ENCODE data around the gene CCDC167.
"Not testable (repeated sequence)": the region's sequence is repeated elsewhere in the genome, so short reads cannot be mapped to it uniquely, and the experiment has no call there.

Gene CCDC167

DNA sequence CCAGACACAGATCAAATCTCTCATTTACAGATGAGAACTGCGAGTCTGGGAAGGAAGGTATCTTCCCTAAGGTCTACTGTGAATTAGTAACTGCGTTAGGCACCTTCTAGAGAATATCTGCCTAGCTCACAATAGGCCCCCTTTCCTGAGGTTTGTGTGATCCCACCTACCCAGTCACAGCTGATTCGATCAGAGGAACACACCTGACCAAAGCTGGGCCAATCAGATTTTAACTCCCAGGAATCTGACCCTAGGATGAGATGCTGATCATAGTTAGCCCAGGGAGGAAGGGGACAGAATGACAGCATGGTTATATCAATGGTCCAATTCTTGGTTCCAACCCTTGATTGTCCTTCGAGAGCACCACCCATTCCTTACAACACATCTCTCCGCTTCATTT, 7.4 kb upstream of the CCDC167 start:
- DNase-seq, result no peak

DNA sequence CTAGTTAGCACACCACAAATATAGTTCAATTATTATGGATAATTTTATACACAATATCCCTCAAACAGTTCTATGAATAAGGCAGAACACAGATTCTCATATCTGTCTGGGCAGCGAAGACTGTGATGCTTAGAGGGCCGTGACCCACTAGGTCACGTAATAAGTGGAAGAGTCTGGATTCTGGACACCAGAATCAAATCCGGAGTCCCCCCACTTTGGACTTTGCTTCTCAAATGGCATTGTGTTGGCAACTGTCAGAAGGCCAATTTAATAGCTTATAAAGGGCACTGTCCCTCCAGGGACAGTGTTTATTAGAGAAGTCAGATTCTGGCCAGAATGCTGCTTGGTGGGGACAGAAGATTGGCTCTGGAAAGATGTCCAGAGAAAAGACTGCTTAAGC, 6.8 kb upstream of the CCDC167 start:
- no peak for DNase-seq

DNA sequence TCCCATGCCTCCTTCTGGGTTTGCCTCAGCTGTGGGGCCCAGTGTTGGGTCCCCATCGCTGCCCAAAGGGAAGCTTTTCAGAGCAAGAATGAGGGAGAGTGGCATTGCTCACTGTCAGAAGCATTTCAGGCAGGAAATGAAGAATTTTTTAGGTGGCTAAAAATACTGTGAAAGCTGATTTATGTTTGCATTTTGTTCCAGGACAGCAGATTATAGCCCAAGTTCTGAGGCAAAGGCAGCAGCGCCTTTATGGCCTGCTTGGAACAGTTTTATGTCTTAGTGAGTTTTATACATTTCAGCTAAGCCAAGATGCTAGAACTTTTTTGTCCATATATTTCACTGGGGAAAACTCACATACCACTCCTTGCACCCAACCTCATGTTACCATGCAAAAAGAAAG, 4.3 kb upstream of the CCDC167 start:
- DNase-seq, result no peak

DNA sequence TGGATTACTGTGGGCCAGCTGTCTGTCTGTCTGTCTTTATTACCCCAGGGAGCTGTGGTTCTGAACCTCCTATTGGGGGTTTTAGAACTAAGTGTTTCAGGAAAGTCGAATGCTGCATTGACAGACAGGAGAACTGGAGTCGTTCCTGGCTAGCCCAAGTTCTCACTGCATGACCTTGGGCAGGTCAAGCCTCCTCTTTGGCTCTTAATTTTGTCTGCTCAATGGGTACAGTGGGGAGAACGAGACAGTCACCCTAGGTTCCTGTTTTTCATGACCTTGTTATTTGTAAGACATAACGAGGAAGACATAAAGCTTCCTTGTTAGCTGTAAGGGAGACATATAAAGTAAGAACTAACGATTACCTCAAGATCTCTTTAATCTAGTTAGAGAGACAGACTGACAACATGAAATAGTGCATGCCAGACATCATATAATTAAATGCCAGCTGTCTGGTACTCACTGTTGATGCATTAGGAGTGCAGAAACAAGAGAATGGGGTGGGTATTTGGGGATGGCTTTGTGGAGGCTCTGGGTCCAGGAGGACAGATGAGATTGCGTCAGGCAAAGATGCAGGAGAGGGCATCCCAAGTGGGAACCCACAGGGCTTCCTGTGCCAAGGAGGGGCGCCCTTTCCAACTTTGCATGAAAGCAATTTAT, 3.7 kb upstream of the CCDC167 start:
- DNase-seq, result no peak

DNA sequence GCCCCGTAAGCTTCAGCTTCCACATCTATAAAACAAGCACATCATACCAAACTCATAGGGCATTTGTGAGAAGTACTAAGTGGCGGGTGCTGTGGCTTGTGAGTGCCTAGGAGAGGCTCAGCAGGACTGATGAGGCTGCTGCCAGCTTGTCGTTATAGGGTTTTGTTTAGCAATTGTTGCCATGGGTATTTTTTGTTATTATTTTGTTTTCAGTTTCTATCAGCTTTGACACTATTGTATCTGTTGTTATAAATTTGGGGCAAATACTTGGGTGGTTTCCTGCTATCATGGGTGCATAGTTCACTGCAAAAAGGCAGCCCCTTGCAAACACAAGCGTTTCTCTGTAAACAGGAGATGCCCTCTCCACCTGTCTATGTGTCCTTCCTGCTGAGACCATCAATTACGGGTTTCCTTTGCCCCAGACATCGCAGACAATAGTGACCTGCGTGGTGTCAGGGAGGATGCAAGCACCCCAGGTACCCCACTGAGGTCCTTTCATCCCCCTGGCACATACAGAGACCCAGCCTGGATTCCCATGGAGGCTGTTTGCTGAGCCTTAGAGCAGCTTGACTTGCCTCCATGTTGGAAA, 3.1 kb upstream of the CCDC167 start:
- DNase-seq, result no peak

DNA sequence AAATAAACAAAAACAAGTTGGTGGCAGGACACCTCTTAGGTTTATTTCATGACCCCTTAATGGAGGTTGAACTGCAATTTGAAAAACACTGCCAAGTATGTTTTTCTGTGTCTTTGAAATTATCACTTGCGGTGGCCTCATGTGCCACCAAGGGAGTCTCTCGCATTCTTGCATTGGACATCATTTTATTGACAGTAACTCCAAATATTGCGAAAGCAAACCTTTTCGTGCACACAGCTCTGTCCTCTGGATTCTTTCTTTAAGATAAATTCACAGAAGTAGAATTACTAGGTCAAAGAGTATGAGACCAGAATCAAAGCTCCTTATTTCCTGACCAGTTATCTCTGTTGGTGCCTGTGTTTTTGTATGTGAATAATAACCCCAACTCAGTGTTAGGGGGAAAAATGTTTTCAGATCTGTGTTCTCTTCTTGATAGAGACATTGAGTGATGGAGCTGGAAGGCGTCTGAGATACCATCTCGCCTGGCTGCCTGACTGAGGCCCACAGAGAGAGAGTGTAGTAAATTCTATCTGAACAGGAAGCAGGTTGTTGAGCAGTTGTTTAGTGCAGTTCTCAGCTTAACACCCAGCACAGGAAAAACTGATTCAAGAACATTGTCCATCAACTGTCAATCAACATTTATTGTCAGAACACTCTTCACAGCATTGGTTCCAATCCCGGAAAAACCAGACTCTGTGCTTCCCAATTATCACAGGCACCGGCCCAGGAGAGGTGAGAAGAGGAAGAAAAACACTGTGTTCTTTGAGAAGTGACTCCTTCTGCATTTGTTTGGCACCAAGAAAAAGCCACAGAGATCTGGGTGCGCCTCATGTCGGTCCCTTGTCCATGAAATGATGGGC, 2.2 kb upstream of the CCDC167 start:
- no peak for DNase-seq

DNA sequence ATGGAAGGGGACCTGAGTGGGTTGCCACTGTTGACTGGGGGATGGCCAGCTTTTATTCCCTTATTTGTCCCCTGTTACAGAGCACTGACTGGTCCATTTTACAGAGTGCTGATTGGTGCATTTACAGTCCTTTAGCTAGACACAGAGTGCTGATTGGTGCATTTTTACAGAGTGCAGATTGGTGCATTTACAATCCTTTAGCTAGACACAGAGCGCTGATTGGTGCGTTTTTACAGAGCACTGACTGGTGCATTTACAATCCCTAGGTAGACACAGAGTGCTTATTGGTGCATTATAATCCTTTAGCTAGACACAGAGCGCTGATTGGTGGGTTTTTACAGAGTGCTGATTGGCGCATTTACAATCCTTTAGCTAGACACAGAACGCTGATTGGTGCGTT, 1.2 kb upstream of the CCDC167 start:
- not testable (repeated sequence) for DNase-seq

DNA sequence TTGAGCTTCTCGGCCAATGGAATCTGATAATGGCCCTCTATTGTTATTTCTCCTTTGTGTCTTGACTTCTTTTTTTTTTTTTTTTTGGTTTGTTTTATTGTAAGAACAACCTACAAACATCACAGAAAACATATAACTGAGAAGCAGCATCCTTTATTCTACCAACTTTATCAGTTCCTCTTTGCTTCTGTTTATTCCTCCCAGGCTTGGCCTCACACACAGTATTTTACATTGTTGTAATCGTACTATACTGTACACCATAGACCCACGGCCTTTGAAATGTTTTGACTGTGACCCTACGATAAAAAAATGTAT, 558 bp upstream of the CCDC167 start:
- no peak for DNase-seq

DNA sequence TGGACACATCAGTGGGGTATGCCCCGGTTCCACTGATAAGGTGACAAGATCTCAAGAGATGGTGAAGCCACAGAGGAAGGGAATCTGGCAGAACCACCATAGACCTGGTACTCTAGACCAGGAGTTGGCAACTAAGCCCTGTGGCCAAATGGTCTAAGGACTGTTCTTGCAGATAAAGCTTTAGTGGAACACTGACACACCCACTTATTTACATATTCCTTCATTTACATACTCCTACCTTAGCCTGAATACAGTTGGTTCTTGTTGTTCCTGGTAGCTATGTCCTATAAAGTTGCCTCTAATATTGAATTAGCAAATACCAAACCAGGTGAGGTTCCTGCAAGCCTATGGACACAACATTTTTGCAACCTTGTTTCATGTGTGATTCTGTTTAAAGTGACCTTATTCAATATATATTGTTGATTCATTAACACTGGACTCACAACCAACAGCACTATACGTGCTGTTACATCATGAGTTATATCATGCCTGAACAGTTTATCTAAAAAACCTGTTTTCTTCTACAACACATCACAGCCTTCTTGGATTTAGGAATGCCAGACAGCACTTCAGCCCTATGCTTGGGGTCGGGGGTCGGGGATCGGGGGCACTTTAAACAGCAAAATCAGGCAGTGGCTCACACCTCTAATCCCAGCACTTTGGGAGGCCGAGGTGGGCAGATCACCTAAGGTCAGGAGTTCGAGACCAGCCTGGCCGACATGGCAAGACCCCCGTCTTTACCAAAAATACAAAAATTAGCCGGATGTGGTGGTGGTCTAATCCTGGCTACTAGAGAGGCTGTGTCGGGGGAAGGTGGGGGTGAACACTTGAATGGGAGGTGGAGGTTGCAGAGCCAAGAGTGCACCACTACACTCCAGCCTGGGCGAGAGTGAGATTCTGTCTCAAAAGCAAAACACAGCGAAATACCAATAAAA, 2.5 kb downstream of the CCDC167 start:
- DNase-seq, result no peak

DNA sequence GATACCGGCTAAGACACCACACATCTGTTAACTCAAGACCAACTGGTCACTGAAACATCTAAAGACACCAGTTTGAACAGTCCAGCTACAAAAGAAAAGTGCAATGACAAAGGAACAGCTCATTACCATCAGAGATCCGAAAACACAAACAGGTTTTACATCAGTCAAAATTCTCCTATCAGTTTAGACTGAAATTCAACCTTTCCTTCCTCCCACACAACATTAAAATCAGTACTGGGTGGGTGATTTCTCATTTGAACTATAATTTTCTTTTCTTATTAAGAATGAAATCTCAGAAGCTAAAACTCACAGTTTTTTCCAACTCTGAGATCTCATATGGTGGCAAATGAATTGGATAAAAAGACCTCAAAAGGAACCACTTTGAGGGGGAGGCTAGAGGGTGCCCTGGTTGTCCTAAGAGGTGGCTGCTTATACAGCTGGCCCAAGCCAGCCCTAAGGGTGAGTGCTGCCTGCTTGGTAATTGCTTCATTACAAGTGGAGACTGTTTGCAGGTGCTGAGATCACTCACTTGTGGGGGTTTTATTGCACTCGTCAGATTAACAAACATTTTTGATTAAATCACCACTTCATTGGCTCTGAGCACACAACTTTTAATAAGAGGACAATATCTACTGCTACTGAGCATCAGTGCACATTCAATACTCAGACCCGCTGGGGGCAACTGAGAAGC, 4.3 kb downstream of the CCDC167 start:
- DNase-seq, result no peak

DNA sequence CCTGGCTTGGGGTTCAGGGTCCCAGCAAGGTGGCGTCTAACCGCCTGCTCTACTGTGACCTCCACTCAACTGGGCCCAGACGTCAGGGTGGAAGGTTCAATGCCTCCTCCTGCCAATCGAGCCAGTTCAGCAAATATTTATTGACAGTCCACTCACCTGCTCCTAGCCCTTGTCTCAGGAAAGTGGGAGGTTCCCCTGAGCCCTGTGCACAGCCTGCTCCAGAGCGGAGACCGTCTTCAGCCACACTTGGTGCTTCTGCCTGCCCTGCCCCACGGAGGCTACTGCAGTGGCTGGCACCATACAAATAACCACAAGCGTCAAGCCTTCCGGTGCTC, 6.1 kb downstream of the CCDC167 start:
- DNase-seq, result no peak

DNA sequence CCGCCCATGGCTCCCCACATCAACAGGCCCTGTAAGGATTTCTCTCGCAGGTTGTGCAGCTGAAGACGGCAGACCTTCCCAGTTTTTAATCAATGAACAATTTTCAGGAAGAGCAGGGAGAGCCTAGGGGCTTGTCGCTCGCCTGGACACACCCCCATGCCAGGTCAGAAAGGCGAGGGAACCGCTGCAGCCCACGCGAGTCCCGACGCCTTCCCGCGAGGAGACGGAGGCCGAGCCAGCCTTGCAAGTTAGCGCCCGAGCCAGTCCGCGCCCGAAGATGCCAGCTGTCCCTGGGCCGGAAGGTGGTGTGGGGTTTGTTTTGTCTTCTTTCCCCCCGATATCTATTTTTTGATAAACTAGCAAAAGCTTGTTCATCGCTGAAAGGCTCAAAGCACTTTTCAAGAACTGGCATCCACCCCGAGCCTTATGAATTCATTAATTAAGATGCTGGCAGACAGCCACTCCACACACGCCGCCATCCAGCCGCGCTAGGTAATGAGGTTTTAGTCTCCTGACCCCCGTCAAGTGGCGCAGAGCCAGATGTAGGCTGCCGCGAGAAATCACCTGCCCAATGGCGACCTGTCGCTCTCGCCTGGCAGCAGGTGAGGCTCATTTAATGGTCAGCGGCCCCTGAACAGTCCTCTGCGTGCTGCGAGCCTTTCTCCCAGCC, 6.6 kb downstream of the CCDC167 start:
- DNase-seq, result no peak

DNA sequence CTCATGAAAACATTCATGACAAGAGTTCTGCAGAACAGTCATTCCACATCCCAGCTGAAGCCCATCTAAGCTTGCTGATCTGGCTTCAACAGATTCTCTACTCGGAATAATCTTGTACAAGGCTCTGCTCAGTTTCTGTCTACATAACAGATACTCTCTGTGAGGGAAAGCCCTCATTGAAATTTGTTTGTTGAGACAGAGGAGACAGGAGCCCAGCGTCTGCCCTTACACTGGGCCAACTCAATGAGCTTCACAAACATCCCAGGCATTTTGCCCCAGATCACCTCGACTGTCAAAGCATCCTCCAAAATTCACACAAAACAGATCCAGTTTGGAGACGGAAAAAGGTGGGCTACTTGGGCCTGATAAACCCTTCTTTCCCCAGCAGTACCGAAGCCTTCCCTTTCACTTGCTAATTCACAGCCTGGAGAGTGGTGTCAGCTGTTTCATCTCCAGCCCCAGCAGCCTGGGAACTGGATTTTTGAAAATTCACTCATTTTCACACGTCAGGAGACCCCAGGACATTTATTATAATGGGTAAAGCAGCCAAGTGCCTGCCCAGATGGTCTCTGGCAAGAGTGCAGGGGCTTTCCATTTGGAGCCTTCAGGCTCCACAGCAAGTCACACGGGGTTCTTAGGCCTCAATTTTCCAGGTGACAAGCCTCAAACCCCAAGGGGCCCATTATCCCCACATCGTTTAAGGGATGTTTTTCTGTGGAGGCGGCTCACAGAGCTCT, 7.3 kb downstream of the CCDC167 start:
- DNase-seq, result no peak

DNA sequence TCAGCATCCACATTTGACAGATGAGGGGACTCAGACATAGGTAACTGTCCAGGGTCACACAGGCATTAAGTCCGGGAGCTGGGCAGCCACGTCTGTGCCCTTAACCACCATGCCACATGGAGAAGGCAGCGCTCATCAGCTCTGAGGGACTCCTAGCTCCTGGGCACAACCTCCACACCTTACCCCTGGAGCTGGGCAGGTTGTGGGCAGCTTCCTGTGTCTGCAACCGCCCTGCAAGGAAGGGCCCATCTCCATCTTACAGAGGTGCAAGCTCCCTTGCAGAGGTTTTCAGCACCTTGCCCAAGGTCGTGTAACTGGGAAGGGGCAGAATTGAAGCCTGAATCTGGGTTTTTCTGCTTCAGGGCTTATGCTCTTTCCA, 7.9 kb downstream of the CCDC167 start:
- no peak for DNase-seq

DNA sequence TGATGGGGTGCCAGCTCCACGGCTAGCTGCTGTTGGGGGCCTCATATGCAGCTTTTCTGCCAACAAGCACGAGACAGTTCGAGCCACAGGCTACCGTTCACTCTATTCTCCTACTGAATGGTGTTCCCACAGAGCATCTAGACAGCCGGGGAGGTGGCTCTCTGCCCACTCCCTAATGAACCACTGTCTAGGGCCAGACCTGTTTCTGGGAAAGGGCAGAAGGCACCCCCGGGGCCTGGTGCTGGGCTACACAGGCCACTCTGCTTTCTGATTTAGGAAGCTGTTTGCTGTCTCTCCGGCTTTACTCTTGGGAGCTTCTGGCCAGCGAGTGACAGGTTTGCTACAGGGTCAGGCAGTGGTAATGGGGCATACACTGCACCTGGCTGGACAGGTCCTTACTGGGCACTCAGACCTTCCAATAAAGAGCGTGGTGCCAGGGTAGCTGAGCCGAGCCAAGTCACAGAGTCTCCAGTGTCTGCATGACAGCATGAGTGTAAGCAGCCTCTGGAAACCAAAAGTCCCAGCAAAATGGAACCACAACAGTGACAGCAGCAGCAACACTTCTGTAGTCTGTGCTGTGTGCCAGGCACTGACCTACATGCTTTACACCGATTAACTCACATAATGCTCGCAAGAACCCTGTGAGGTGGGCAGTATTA, 8.4 kb downstream of the CCDC167 start:
- no peak for DNase-seq

DNA sequence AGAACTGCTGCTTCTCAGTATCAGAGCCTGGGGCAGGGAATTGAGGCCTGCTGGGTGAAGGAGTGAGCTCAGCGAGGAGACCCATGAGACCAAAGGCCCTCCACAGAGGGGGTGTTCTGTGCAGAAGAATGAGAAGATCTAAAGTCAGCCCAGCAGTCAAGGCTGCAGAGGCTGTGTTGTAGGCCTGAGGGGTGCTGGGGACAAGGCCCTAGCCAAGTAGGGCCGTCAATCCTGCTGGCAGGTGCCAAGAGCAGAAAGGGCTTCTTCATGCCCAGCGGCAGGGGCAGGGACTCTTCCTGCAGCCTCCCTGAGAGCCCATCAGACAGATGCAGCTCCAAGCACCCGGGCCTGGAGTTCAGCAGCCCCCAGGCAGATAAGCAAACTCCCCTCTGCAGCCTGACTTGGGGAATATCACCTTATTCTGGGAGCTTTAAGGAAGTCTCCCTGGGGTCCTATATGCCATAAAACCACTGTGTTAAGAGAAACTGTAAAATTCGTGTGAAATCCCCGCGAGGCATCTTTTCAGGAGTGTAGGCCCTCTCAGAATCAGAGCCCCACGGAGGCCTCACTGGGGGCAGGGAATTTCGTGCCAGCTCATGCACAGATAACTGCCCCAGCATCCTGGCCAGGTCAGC, 9.0 kb downstream of the CCDC167 start:
- DNase-seq, result no peak

DNA sequence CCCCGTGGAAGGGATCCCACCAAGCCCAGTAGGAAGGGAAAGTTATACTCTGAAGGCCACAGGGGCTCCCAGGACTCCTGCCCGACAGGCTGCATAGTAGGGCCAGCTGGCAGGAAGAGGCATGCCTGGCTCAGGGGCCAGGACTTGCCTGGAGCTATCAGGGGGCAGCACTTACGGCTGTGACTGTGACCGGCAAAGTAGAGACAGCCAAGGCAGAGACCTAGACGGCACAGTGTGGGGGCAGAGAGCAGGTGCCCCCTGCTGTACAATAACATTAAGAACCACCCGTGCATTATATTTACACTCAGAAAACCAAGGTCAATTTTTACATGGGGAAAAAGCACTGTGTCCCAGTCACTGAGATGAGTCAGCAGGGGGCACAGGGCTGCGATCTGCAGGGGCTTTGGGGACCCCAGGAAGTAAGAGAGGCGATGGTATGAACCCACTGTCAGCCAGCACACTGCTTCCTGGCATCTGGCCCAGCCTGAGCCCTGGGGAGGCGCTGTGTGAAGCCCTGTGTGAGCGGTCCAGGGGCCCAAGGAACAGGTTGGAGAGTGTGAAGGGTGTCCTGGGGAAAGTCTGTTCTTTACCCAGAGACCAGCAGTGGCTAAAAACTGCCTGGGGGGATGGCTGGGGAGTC, 9.9 kb downstream of the CCDC167 start:
- no peak for DNase-seq

DNA sequence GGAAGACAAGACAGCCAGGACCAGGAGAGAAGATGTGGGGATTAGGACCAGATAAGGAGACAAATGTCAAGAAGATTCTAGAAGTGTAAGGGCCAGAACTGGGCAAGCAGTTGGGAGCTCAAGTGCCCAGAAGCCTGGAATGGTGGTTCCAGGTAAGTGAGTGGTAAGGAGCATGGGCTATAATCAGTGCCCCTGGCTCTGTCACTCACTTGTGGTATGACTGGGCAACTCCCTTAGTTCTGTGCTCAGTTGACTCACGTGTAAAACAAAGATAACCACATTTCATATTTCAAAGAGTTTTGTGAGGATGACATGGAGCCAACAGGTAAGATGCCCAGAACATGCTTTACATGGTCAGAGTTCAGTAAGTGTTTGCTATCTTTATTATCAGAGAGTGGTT, 11.2 kb downstream of the CCDC167 start:
- no peak for DNase-seq

DNA sequence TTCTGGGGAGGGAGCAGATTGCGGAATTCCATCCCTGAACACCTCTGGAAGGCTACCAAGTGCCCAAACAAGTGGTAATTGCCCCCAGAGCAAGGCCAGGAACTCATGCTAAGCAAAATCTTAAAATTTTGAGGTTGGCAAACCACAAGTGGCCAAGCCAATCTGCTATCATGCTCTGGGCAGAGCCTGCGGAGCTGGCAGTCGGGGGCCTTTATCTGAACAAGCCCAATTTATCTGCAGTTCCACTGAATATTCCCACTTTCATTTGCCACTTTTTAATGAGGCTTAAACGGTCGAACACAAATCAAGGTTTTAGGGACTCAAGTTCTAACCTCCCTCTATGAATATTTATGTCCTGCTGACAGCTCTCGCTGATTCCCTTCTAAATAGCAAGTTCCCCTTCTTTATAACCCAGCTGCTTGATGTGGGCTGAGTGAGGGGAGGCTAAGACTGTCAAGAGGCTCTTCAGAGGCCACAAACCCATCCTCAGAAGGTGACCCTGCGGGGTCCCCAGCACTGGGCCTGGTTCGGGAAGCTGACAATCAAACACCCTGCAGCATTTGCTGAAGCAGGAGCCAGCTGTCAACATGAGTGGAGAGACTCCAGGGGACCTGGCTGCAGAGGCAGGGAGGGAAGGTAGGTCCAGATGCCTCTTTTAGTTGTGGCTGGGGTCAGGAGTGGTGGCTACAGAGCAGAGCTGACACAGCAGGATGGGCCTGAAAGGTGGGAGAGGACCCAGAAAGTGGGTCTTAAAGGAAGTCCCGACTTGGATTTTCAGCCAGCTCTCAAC, 11.9 kb downstream of the CCDC167 start:
- no peak for DNase-seq
